SU-DHL-6 (cell line): Measurements from ENCODE around the gene CASP8AP2.

Experiments
- EZH2phosphoT487 ChIP-seq: fragments of 200-600 bp; sonication (generic), shearing (Covaris generic); conservative IDR thresholded peaks from 2 replicates; pipeline ENCODE4 v1.6.1; 2018; ENCODE audit warnings: mild to moderate bottlenecking, antibody characterized with exemption, low read length, moderate library complexity, mixed read lengths
- TF ChIP-seq, protein P1 (sequence below): fragments of 200-600 bp; sonication (generic); IDR thresholded peaks from one replicate; pipeline ENCODE4 v1.5.1; 2017; ENCODE audit warnings: antibody characterized with exemption, mild to moderate bottlenecking, low read length, moderate library complexity; ENCODE audit not compliant: insufficient read depth, poor library complexity, severe bottlenecking

GRCh38 chr6:89858041-89858440, 28.4 kb downstream of the CASP8AP2 start:
- TF ChIP-seq, protein P1, sequence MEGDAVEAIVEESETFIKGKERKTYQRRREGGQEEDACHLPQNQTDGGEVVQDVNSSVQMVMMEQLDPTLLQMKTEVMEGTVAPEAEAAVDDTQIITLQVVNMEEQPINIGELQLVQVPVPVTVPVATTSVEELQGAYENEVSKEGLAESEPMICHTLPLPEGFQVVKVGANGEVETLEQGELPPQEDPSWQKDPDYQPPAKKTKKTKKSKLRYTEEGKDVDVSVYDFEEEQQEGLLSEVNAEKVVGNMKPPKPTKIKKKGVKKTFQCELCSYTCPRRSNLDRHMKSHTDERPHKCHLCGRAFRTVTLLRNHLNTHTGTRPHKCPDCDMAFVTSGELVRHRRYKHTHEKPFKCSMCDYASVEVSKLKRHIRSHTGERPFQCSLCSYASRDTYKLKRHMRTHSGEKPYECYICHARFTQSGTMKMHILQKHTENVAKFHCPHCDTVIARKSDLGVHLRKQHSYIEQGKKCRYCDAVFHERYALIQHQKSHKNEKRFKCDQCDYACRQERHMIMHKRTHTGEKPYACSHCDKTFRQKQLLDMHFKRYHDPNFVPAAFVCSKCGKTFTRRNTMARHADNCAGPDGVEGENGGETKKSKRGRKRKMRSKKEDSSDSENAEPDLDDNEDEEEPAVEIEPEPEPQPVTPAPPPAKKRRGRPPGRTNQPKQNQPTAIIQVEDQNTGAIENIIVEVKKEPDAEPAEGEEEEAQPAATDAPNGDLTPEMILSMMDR: no peak
- no peak for TF ChIP-seq EZH2phosphoT487
